Parathyroid adenoma (tissue), 2 donors: ENCODE data around the gene CDH13.

Experiments
- H2AFZ ChIP-seq: fragments of 300-600 bp; sonication (generic); one replicate; pipeline ENCODE4 v1.7.0; 2017; ENCODE audit warnings: antibody characterized with exemption, mild to moderate bottlenecking
- H3K27ac ChIP-seq: fragments of 300-600 bp; sonication (generic); one replicate; pipeline ENCODE4 v1.7.0; 2017
- H3K27me3 ChIP-seq: fragments of 300-600 bp; sonication (generic); one replicate; pipeline ENCODE4 v1.7.0; 2017; ENCODE audit warnings: low read length; ENCODE audit not compliant: control insufficient read depth, insufficient read depth
- H3K36me3 ChIP-seq: fragments of 300-600 bp; sonication (generic); one replicate; pipeline ENCODE4 v1.7.0; 2017; ENCODE audit warnings: low read length; ENCODE audit not compliant: control insufficient read depth, insufficient read depth
- H3K4me1 ChIP-seq: fragments of 300-600 bp; sonication (generic); one replicate; pipeline ENCODE4 v1.7.0; 2017; ENCODE audit warnings: control low read depth
- H3K4me2 ChIP-seq: fragments of 300-600 bp; sonication (generic); one replicate; pipeline ENCODE4 v1.7.0; 2017; ENCODE audit warnings: low read length
- H3K4me3 ChIP-seq: fragments of 300-600 bp; sonication (generic); one replicate; pipeline ENCODE4 v1.7.0; 2017; ENCODE audit warnings: low read depth, low read length
- H3K79me2 ChIP-seq: fragments of 300-600 bp; sonication (generic); one replicate; pipeline ENCODE4 v1.7.0; 2017; ENCODE audit warnings: control low read depth
- H3K9ac ChIP-seq: fragments of 300-600 bp; sonication (generic); one replicate; pipeline ENCODE4 v1.7.0; 2017; ENCODE audit warnings: mild to moderate bottlenecking
- H3K9me3 ChIP-seq: fragments of 300-600 bp; sonication (generic); one replicate; pipeline ENCODE4 v1.7.0; 2017; ENCODE audit warnings: low read length; ENCODE audit not compliant: control insufficient read depth
- TF ChIP-seq, protein P1 (sequence below): fragments of 300-600 bp; sonication (generic); IDR thresholded peaks from one replicate; pipeline ENCODE4 v1.7.0; 2017; ENCODE audit warnings: antibody characterized with exemption, mild to moderate bottlenecking
- donor health status: primary hyperparathyroidism.

CDH13 gene

DNA sequence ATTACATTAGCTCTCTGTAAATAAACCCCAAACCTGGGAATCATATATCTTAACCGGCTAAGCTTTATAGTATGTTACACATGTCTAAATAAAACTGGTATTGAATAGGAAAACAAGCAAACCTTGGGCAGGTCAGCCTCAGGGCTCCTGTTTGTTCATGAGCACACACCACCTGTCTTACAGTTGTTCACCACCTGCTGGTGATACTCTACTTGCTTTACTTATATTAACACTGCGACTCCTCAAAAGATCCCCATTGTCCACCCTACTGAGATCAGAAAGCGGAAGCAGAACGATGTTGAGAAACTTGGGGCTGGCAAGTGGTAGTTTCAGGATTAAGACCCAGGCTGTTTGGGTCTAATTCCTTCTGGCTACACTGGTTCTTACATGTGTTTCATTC, 16.4 kb downstream of the CDH13 start:
- peaks cover 5% of the 10 kb centered on the region for H3K27me3 ChIP-seq
- H2AFZ ChIP-seq = no peak overlapping the region
- no peak overlapping the region for H3K4me3 ChIP-seq
- H3K27ac ChIP-seq = no peak overlapping the region
- no peaks in the 10 kb centered on the region for H3K36me3 ChIP-seq
- no peaks in the 10 kb centered on the region for H3K79me2 ChIP-seq
- no peaks in the 10 kb centered on the region for H3K9me3 ChIP-seq
- H3K4me1 ChIP-seq = no peaks in the 10 kb centered on the region
- TF ChIP-seq, protein P1, sequence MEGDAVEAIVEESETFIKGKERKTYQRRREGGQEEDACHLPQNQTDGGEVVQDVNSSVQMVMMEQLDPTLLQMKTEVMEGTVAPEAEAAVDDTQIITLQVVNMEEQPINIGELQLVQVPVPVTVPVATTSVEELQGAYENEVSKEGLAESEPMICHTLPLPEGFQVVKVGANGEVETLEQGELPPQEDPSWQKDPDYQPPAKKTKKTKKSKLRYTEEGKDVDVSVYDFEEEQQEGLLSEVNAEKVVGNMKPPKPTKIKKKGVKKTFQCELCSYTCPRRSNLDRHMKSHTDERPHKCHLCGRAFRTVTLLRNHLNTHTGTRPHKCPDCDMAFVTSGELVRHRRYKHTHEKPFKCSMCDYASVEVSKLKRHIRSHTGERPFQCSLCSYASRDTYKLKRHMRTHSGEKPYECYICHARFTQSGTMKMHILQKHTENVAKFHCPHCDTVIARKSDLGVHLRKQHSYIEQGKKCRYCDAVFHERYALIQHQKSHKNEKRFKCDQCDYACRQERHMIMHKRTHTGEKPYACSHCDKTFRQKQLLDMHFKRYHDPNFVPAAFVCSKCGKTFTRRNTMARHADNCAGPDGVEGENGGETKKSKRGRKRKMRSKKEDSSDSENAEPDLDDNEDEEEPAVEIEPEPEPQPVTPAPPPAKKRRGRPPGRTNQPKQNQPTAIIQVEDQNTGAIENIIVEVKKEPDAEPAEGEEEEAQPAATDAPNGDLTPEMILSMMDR = no peak
- H3K4me2 ChIP-seq = no peak overlapping the region
- no peak overlapping the region for H3K9ac ChIP-seq

DNA sequence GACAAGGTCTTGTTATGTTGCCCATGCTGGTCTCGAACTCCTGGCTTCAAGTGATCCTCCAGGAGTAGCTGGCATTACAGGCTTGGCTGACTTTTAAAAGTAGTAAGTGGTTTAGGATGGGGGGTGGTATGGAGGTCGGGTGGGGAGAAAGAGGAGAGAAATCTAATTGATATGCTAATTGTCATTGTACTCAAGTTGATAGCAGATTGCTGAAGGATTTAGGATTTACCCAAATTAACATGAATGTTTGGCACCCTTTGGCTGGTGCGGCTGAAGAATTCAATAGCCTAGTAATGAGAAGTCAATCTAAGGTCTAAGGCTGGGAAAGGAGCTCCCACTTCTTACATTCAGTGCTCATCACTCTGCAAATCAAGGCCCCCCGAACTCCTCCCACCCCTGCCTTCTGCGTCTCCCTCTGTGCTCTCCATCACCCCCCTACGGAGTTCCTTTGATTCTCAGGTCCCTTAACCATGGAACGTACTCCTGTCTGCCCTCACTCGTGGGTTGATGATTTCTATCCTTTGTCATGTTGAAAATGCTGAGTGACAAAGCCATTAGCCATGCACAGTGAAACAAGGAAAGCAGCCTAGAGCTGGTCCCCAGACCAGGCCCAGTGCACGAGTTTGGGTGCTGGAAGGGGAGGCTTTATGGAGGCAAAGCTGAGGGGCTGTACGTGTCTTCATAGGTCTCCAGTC, 17.3 kb downstream of the CDH13 start:
- no peak overlapping the region for H3K27ac ChIP-seq
- no peak overlapping the region for H3K4me2 ChIP-seq
- H3K79me2 ChIP-seq = no peaks in the 10 kb centered on the region
- H3K36me3 ChIP-seq = no peaks in the 10 kb centered on the region
- peaks cover 5% of the 10 kb centered on the region for H3K27me3 ChIP-seq
- H3K9ac ChIP-seq = no peak overlapping the region
- H2AFZ ChIP-seq = no peak overlapping the region
- no peaks in the 10 kb centered on the region for H3K9me3 ChIP-seq
- TF ChIP-seq, protein P1 = no peak
- no peaks in the 10 kb centered on the region for H3K4me1 ChIP-seq
- H3K4me3 ChIP-seq = no peak overlapping the region

DNA sequence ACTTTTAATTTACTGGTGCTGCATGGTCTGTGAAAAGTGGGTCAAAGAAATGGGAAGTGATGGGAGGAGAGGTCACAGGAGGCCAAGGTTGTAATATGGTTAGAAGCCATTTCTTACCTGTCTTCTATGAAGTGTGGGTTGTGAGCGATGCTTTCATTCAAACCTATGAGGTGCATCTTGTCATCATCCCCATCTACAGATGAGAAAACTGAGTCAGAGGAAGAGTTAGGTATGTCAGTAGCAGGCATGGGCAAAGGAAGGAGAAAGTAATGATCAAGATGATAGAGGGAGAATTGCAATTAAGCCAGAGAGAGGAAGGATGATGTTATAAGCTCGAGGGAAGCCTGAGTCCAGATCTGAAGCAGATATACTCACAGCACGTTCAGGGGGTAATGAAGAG, 19.7 kb downstream of the CDH13 start:
- H2AFZ ChIP-seq = no peak overlapping the region
- TF ChIP-seq, protein P1 = no peak
- H3K36me3 ChIP-seq = no peaks in the 10 kb centered on the region
- no peaks in the 10 kb centered on the region for H3K9me3 ChIP-seq
- no peak overlapping the region for H3K4me2 ChIP-seq
- H3K79me2 ChIP-seq = no peaks in the 10 kb centered on the region
- no peak overlapping the region for H3K9ac ChIP-seq
- no peaks in the 10 kb centered on the region for H3K4me1 ChIP-seq
- H3K4me3 ChIP-seq = no peak overlapping the region
- peaks cover under 1% of the 10 kb centered on the region for H3K27me3 ChIP-seq
- no peak overlapping the region for H3K27ac ChIP-seq

DNA sequence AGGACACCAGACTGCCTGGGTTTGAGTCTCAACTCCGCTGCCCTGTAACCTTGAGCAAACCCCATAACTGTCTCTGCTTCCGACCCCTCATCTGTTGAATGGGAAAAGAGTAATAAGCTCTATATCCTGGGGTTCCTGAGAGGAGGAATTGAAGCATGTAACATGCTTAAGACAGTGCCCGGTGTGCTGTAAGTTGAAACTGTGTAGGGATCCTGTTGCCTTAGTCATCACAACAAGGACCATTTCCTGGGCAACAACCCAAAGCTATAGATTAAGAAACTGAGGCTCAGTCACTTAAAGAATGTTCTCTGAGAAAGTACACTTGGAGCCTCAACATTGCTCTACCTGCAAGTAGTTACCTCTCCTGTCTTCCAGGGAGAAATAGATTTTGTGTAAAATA, 23.0 kb downstream of the CDH13 start:
- Histone ChIP-seq H3K4me3 (no peak overlapping the region), H3K4me2 (no peak overlapping the region), H3K36me3 (no peaks in the 10 kb centered on the region), H3K9ac (no peak overlapping the region), H3K27me3 (no peaks in the 10 kb centered on the region), H3K4me1 (no peaks in the 10 kb centered on the region), H3K27ac (no peak overlapping the region), H3K79me2 (no peaks in the 10 kb centered on the region), H3K9me3 (no peaks in the 10 kb centered on the region), H2AFZ (no peak overlapping the region)
- TF ChIP-seq, protein P1 = no peak

DNA sequence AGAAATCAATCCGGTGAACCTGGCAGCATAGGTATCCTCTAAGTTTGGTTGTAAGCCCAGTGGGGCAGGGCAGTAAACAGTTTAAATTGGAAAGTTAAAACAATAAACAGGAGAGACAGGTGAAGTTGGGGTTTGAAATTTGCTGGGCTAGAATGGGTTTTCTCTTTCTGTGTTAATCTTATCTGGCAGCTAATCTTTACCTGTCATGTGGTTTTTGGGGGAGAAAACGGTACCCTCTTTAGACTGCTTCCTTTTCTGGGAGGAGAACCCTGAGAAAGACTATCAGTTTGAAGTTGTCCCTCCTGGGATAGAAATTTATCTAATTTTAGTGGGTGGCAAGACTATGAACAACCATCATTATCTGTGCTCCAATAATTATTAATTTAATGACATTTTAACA, 24.0 kb downstream of the CDH13 start:
- Histone ChIP-seq H3K36me3 (no peaks in the 10 kb centered on the region), H3K4me3 (no peak overlapping the region), H3K4me1 (no peaks in the 10 kb centered on the region), H3K27ac (no peak overlapping the region), H3K79me2 (no peaks in the 10 kb centered on the region), H3K27me3 (no peaks in the 10 kb centered on the region), H3K9me3 (no peaks in the 10 kb centered on the region), H3K9ac (no peak overlapping the region), H2AFZ (no peak overlapping the region), H3K4me2 (no peak overlapping the region)
- TF ChIP-seq, protein P1 = no peak
